Eye (tissue), 1 donor: ENCODE data around the gene PPIP5K2.
"Not testable (repeated sequence)": the region's sequence is repeated elsewhere in the genome, so short reads cannot be mapped to it uniquely, and the experiment has no call there.

Source experiments
- DNase-seq: peaks from one replicate; pipeline ENCODE4 v3.0.0-alpha.2; 2015

The PPIP5K2 gene

GRCh38 chr5:103126557-103126956, 6.5 kb downstream of the PPIP5K2 start:
- DNase-seq = no peak

GRCh38 chr5:103127292-103127817, 7.3 kb downstream of the PPIP5K2 start:
- DNase-seq = no peak

GRCh38 chr5:103128202-103128601, 8.1 kb downstream of the PPIP5K2 start:
- DNase-seq = no peak

- no peak for DNase-seq
Measured at GRCh38 chr5:103132684-103133083, 12.6 kb downstream of the PPIP5K2 start.

GRCh38 chr5:103133231-103133630, 13.1 kb downstream of the PPIP5K2 start:
- no peak for DNase-seq

- no peak for DNase-seq
Measured at GRCh38 chr5:103135461-103135860, 15.4 kb downstream of the PPIP5K2 start.

- no peak for DNase-seq
Measured at GRCh38 chr5:103138202-103138690, 18.1 kb downstream of the PPIP5K2 start.

GRCh38 chr5:103139264-103139865, 19.3 kb downstream of the PPIP5K2 start:
- peak; percentile 89 for DNase-seq

GRCh38 chr5:103142132-103142531, 22.0 kb downstream of the PPIP5K2 start:
- DNase-seq = not testable (repeated sequence)

GRCh38 chr5:103145196-103145595, 25.1 kb downstream of the PPIP5K2 start:
- DNase-seq = no peak

GRCh38 chr5:103148213-103148612, 28.1 kb downstream of the PPIP5K2 start:
- no peak for DNase-seq

GRCh38 chr5:103151156-103151555, 31.1 kb downstream of the PPIP5K2 start:
- no peak for DNase-seq

- no peak for DNase-seq
Measured at GRCh38 chr5:103166706-103167105, 46.6 kb downstream of the PPIP5K2 start.

- DNase-seq = no peak
Measured at GRCh38 chr5:103174147-103174546, 54.0 kb downstream of the PPIP5K2 start.

- DNase-seq = no peak
Measured at GRCh38 chr5:103177543-103177942, 57.4 kb downstream of the PPIP5K2 start.

GRCh38 chr5:103178167-103178566, 58.1 kb downstream of the PPIP5K2 start:
- no peak for DNase-seq

- DNase-seq = no peak
Measured at GRCh38 chr5:103186152-103186551, 66.1 kb downstream of the PPIP5K2 start.

- no peak for DNase-seq
Measured at GRCh38 chr5:103188436-103188835, 68.3 kb downstream of the PPIP5K2 start.

GRCh38 chr5:103203226-103203625, 83.1 kb downstream of the PPIP5K2 start:
- no peak for DNase-seq

- DNase-seq = not testable (repeated sequence)
Measured at GRCh38 chr5:103204990-103205389, 84.9 kb downstream of the PPIP5K2 start.

GRCh38 chr5:103205991-103206700, 86.0 kb downstream of the PPIP5K2 start:
- DNase-seq = no peak

GRCh38 chr5:103207011-103207410, 86.9 kb downstream of the PPIP5K2 start:
- DNase-seq = no peak

- DNase-seq = no peak
Measured at GRCh38 chr5:103207653-103208052, 87.6 kb downstream of the PPIP5K2 start.

- no peak for DNase-seq
Measured at GRCh38 chr5:103208460-103208859, 88.4 kb downstream of the PPIP5K2 start.
